ENCODE data around the gene YIPF1.

GRCh38 chr1:53804791-53805505, 84.6 kb downstream of the YIPF1 start:
- TF ChIP-seq FOS (IDR thresholded peaks at IDR 0.05; ENCODE audit: borderline replicate concordance, extremely low read depth, insufficient read length) (no peak), POLR2A (IDR thresholded peaks at IDR 0.05; ENCODE audit: low read depth, low read length) (no peak), EZH2 (IDR thresholded peaks at IDR 0.05; ENCODE audit: borderline replicate concordance, control insufficient read depth, low read depth, low read length) (no peak), SMC3 (IDR thresholded peaks at IDR 0.05; ENCODE audit: borderline replicate concordance, low read length) (no peak), ESRRA (IDR thresholded peaks at IDR 0.05; ENCODE audit: low read length) (no peak), RCOR1 (conservative IDR thresholded peaks at IDR 0.05; ENCODE audit: low read depth, low read length) (no peak), HCFC1 (IDR thresholded peaks at IDR 0.05; ENCODE audit: low read length) (no peak), EED (IDR thresholded peaks at IDR 0.05; ENCODE audit: low read depth) (no peak), SUZ12 (IDR thresholded peaks at IDR 0.05; ENCODE audit: unreplicated experiment) (no peak), CUX1 (IDR thresholded peaks at IDR 0.05; ENCODE audit: insufficient replicate concordance, low read depth, low read length) (no peak)
- TF ChIP-seq, protein P1, sequence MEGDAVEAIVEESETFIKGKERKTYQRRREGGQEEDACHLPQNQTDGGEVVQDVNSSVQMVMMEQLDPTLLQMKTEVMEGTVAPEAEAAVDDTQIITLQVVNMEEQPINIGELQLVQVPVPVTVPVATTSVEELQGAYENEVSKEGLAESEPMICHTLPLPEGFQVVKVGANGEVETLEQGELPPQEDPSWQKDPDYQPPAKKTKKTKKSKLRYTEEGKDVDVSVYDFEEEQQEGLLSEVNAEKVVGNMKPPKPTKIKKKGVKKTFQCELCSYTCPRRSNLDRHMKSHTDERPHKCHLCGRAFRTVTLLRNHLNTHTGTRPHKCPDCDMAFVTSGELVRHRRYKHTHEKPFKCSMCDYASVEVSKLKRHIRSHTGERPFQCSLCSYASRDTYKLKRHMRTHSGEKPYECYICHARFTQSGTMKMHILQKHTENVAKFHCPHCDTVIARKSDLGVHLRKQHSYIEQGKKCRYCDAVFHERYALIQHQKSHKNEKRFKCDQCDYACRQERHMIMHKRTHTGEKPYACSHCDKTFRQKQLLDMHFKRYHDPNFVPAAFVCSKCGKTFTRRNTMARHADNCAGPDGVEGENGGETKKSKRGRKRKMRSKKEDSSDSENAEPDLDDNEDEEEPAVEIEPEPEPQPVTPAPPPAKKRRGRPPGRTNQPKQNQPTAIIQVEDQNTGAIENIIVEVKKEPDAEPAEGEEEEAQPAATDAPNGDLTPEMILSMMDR (IDR thresholded peaks at IDR 0.05 in 2 of 3, conservative IDR thresholded peaks at IDR 0.05 in 1 of 3; ENCODE audit: control insufficient read depth in 2 of 3, extremely low read depth in 1 of 3, insufficient read depth in 1 of 3, low read depth in 3 of 3, low read length in 3 of 3): no peak
